Endothelial cell (in vitro differentiated cells): ENCODE data around the gene PCDHGA1. TPM values are rescaled to one million over a fixed set of nuclear protein-coding genes. Genes with fewer than 3 reads are reported as not detected.
A peak's percentile ranks its signal among the peaks of the same experiment; 100 is the strongest.

Experiments
- DNase-seq: peaks from one replicate; pipeline ENCODE4 v3.0.0; 2021; ENCODE audit warnings: low spot score
- H3K27ac Mint-ChIP-seq: one replicate; pipeline ENCODE4 v1.8.0; 2021; ENCODE audit warnings: mixed read lengths, inconsistent platforms; ENCODE audit not compliant: unreplicated experiment
- H3K27me3 Mint-ChIP-seq: one replicate; pipeline ENCODE4 v1.8.0; 2021; ENCODE audit warnings: mild to moderate bottlenecking, moderate library complexity, mixed read lengths, inconsistent platforms; ENCODE audit not compliant: unreplicated experiment
- H3K36me3 Mint-ChIP-seq: one replicate; pipeline ENCODE4 v1.8.0; 2021; ENCODE audit warnings: mild to moderate bottlenecking, low read depth, mixed read lengths, inconsistent platforms; ENCODE audit not compliant: unreplicated experiment
- H3K4me1 Mint-ChIP-seq: one replicate; pipeline ENCODE4 v1.8.0; 2021; ENCODE audit warnings: mild to moderate bottlenecking, mixed read lengths, inconsistent platforms; ENCODE audit not compliant: unreplicated experiment
- H3K4me3 Mint-ChIP-seq: one replicate; pipeline ENCODE4 v1.8.0; 2021; ENCODE audit warnings: mild to moderate bottlenecking, mixed read lengths, inconsistent platforms; ENCODE audit not compliant: unreplicated experiment
- H3K9me3 Mint-ChIP-seq: one replicate; pipeline ENCODE4 v1.8.0; 2021; ENCODE audit warnings: mixed read lengths, inconsistent platforms; ENCODE audit not compliant: unreplicated experiment
- total RNA-seq: library from RNA; stranded (reverse); fragmentation: NEBNext Ultra II Directional; extraction: Animal tissue kit (Norgen Biotek cat#: 25700); gene quantifications from one replicate; pipeline ENCODE4 v1.2.1, GENCODE V29; 2021; ENCODE audit not compliant: unreplicated experiment
- TF ChIP-seq, protein P1 (sequence below): fragments of 200-600 bp; sonication (generic); IDR thresholded peaks from one replicate; pipeline ENCODE4 v1.5.0; 2021; ENCODE audit warnings: antibody characterized with exemption; ENCODE audit not compliant: unreplicated experiment

PCDHGA1 gene
- total RNA-seq, 1 donor from 2014 or later: 1.4 TPM

DNA sequence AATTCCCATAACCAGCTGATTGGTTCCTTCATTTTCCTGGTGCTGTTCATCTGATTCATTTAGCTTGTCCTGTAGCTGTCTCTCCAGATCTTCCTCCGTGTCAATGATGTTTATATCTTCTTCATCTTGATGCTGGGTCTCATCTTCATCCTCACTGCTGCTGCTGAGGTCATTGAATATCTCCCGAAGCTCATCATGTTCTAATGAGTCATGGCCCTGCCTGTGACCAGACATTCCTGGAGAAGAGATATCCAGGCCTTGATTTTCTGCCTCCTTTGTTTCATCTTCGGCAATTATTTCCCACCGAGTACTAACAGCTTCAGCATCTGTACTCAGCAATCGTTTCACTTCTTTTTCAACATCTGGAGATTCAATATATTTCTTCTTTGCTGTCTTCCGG, 11.1 kb upstream of the PCDHGA1 start:
- DNase-seq: no peak
- H3K4me1 Mint-ChIP-seq: peaks cover 26% of the 10 kb centered on the region
- H3K4me3 Mint-ChIP-seq: peak overlapping the region; percentile 98
- H3K36me3 Mint-ChIP-seq: peaks cover 54% of the 10 kb centered on the region
- peak overlapping the region; percentile 99 for H3K27ac Mint-ChIP-seq
- H3K9me3 Mint-ChIP-seq: peaks cover 46% of the 10 kb centered on the region
- peaks cover 8% of the 10 kb centered on the region for H3K27me3 Mint-ChIP-seq
- TF ChIP-seq, protein P1, sequence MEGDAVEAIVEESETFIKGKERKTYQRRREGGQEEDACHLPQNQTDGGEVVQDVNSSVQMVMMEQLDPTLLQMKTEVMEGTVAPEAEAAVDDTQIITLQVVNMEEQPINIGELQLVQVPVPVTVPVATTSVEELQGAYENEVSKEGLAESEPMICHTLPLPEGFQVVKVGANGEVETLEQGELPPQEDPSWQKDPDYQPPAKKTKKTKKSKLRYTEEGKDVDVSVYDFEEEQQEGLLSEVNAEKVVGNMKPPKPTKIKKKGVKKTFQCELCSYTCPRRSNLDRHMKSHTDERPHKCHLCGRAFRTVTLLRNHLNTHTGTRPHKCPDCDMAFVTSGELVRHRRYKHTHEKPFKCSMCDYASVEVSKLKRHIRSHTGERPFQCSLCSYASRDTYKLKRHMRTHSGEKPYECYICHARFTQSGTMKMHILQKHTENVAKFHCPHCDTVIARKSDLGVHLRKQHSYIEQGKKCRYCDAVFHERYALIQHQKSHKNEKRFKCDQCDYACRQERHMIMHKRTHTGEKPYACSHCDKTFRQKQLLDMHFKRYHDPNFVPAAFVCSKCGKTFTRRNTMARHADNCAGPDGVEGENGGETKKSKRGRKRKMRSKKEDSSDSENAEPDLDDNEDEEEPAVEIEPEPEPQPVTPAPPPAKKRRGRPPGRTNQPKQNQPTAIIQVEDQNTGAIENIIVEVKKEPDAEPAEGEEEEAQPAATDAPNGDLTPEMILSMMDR: no peak

DNA sequence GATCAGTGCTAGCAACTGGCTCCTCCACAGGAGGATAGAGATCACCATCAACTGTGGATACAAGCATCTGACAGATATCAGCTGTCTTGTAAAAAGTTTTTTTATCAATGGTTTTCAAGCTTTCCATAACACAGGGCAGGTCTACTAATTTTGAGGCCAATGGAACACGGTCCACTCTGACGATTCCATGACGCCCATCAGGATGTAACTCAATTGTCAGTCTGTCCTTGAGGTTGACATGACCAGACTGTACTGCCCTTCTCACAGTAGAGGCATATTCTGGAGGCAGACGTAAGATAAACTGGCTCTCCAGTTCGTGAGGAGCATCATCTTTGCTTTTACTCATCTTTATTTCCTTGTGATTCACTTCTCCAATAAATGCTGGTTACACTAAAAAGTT, 10.6 kb upstream of the PCDHGA1 start:
- peaks cover 46% of the 10 kb centered on the region for H3K9me3 Mint-ChIP-seq
- peak overlapping the region; percentile 99 for H3K27ac Mint-ChIP-seq
- peaks cover 52% of the 10 kb centered on the region for H3K36me3 Mint-ChIP-seq
- H3K4me1 Mint-ChIP-seq: peaks cover 26% of the 10 kb centered on the region
- TF ChIP-seq, protein P1: no peak
- H3K4me3 Mint-ChIP-seq: peak overlapping the region; percentile 98
- peaks cover 8% of the 10 kb centered on the region for H3K27me3 Mint-ChIP-seq
- no peak for DNase-seq

DNA sequence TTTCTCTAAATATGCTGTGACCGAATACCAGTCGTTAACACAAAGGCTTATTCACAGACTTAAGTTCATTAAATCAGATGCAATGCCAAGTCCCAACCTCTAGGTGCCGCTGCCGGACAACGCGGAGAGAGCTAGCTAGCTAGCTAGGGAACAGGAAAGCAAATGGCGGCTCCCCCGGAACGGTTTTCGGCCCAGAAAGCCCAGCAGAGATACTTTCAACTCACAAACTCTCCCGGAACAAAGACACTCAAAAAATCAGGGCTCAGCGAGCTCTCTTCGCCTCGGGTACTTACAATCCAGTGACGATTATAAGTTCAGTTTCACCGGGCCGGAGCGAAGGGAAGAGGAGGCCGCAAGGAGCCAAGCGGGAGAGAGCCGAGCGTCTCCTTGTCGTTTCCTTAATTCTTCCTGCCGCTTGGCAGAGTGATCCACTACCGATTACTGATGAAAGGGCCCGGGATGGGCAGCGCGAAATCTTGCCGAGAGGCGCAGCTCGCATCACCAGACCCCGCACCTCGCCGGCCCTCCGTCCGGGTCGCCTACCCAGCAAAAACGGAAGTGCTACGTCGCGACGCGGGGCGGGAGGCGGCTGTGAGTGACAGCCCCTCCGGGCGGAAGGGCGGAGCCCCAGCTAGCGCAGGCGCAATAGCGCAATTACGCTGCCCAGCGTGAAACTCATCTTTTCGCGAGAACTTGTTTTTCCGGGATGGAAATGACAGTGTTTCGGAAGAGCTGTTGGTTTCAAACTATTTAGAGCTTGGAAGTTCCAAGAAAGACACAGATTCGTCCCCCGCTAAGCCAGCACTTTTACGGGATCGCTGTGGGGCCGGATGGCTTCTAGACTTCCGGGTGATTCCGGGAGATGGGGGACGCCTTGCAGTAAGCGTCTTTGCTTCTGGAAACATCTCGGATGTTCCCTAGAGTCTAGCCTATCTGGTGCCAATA, 9.8 kb upstream of the PCDHGA1 start, which contains the start of gene TAF7:
TSS of gene TAF7 (minus strand) at position 560 of the 945 bp plus-strand sequence. CDS start 740 bp downstream, outside the sequence.
- peak; percentile 93 for DNase-seq
- H3K9me3 Mint-ChIP-seq: peaks cover 44% of the 10 kb centered on the region
- peaks cover 22% of the 10 kb centered on the region for H3K4me1 Mint-ChIP-seq
- peaks cover 44% of the 10 kb centered on the region for H3K36me3 Mint-ChIP-seq
- peak within 1 kb of the TSS; percentile 99 for H3K27ac Mint-ChIP-seq
- TF ChIP-seq, protein P1: peak; percentile 94
- peaks cover 8% of the 10 kb centered on the region for H3K27me3 Mint-ChIP-seq
- H3K4me3 Mint-ChIP-seq: peak within 1 kb of the TSS; percentile 98

DNA sequence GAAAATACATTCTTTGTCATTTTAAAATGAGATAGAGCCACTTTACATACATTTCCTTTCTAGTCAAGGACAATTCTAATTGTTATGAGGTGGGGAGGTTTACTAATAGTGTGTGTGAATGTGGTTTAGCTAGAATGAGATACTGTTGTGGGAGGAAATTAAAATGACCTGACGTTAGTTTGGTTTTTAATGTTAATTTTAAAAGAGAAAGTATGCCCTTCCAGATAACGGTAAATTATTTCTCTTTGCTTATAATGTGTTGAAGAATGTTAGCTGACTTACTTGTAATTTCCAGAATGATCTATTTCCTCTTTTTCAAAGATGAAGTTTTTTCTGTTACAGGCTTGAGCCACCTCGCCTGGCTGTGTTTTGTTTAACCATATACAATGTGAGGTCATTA, 8.1 kb upstream of the PCDHGA1 start:
- no peak overlapping the region for H3K27ac Mint-ChIP-seq
- peaks cover 13% of the 10 kb centered on the region for H3K27me3 Mint-ChIP-seq
- TF ChIP-seq, protein P1: no peak
- H3K9me3 Mint-ChIP-seq: peaks cover 42% of the 10 kb centered on the region
- no peak for DNase-seq
- no peak overlapping the region for H3K4me3 Mint-ChIP-seq
- H3K4me1 Mint-ChIP-seq: peaks cover 19% of the 10 kb centered on the region
- peaks cover 46% of the 10 kb centered on the region for H3K36me3 Mint-ChIP-seq
